HuH-7.5 (cell line): ENCODE data around the gene MGRN1.

ENCODE experiments used
- DNase-seq: peaks from one replicate; pipeline ENCODE4 v3.0.0; 2011; ENCODE audit warnings: low spot score

The MGRN1 gene

DNA sequence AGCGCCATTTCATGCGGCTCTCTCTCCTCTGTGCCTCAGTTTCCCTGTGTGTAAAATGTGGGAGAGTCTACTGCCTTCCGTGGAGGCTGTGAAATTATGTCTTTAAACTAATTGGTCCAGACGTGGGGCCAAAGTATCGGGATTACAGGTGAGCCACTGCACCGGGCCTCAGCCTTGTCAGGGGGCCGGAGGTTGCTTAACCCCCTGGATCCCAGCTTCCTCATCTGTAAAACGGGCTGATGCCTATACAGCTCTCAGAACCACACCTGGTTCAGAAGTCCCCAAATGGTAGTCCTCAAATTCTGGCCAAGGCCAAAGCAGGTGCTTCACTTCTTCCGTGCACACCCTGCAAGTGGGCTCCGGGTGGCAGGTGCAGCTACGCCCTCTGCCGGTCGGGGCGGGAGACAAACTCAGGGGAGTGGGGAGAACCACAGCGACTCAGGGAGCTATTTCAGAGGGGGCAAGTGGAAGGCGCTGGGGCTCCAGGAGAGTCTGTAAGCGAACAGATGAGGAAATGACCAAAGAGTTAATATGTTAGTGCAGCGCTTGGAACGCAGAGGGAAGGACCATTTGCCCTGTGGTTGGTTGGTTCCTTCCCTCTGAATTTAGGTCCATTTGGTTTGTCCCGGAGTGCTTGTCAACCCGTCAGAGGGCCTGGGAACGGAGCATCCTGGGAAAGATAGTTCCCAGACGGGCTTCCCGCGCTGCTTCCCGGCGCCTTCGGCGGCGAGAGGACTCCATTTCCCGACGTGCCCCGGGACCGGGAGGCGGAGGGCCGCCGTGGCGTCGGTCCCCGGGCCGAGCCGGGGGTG is at the start of gene MGRN1:
Gene MGRN1 (plus strand): TSS at position 812 of the 812 bp plus-strand sequence. CDS start 135 bp downstream, outside the sequence.
- peak; percentile 88 for DNase-seq

DNA sequence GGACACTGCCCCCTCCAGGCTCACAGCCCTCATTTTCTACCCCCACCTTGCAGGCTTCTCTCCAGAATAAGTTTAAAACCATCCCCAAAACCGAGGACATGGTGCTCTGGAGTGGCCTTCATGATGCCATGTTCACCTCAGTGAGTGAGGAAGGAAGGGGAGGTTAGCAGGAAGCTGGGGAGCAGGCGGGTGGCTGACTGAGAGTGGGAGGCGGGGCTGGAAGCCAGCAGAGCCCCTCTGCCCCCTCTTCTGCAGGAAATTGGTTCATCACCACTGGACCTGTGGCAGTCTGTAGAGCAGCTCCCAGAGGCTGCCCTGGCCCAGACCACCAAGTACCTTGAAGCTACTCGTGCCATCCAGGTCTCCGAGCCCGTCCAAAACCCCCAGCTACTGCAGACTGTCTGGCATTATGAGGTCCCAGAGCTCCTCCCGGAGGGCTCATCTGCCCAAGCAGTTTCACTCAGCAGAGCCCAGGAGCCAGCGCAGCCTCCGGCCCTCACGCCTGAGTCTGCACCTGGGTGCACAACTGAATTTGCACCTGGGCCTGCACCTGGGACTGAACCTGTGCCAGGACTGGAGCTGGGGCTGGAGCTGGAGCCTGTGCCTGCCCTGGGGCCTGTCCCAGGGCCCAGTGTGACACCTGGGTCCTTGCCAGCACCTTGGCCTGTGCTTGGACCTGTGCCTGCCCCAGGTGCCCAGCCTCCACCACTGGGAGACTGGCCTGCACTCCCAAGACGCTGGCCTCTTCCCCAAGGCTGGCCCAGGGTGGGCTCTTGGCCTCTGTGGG is 49.5 kb upstream of the MGRN1 start:
- DNase-seq, result no peak

DNA sequence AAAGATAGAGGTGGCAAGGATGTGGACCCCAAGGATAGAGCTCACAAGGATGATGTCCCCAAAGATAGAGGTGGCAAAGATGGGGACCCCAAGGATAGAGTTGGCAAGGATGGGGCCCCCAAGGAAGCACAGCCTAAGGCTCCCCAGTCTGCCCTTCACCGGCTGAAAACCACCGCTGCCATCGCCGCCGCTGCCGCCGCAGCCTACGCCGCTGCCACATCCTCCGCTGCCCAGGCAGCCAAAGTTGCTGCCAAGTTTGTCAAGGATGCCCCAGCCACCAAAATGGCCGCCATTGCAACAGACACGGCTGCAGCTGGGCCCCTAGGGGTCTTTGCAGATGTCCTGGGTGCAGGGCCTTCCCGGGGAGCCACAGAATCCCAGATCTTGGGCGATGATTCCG is 48.6 kb upstream of the MGRN1 start:
- DNase-seq, result no peak

DNA sequence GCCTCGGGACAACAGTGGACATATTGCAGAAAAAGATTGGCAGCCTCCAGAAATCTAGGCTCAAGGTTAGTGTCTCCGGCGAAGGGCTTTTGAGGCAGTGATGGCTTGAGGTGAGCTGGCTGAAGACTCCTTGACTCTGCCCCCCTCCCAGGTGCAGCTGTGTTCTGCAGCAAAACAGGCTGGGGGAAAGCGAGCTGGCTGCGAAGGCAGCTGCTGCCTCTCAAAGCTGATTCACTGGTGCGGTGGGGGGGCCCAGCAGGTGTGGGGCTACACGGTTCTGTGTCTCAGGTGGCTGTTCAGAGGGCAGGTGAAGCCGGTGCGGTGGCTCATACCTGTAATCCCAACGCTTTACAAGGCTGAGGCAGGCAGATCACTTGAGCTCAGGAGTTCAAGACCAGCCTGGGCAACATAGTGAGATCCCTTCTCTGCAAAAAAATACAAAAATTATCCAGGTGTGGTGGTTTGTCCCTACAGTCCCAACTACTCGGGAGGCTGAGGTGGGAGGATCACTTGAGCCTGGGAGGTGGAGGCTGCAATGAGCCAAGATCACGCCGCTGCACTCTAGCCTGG is 45.6 kb upstream of the MGRN1 start:
- no peak for DNase-seq

DNA sequence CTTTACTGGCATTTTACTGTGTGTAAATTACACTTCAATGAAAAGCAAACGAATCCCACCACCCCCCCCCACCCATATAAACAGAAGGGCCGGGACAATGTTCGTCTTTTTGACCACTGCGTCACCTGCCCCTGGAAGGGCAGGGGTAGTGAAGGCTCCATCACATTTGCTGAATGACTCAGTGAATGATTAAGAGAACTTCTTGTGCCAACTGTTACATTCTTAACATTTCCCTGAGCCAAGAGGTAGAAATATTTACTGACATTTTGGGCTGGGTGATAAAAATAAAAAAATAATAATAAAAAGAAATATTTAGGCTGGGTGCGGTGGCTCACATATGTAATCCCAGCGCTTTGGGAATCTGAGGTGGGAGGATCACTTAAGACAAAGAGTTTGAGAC is 44.4 kb upstream of the MGRN1 start:
- no peak for DNase-seq

DNA sequence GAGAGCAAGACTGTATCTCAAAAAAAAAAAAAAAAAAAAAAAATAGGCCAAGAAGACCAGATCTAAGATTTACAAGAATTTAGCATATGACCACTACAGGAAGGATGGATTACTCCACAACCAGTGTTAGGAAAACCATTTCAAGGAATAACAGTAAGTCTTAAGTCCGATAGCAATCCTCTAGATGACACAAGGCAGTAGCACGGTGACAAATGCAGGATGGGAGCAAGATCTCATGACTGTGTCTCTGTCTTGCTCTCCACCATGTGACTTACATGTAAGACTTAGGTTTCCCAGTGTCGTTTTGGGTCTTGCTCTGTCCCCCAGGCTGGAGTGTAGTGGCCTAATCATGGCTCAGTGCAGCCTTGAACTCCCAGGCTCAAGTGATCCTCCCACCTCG is 40.7 kb upstream of the MGRN1 start:
- no peak for DNase-seq

DNA sequence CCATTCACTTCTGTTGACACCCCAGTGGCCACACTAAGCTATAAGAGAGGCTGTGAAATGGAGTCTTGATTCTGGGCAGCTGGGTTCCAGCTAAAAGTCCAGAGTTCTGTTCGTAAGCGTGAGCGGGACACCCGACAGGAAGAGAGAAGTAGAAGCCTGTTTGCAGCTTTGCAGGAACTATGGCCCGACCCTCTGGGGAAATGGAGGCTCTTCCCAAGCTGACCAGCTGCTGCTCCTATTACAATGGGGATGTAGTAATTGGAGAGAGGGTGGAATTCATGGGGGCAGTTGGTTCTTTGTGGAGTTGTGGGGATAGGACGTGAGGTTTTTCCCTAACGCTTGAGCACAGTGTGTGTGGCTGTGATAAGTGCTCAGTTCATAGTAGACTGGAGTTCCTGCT is 38.3 kb upstream of the MGRN1 start:
- no peak for DNase-seq

DNA sequence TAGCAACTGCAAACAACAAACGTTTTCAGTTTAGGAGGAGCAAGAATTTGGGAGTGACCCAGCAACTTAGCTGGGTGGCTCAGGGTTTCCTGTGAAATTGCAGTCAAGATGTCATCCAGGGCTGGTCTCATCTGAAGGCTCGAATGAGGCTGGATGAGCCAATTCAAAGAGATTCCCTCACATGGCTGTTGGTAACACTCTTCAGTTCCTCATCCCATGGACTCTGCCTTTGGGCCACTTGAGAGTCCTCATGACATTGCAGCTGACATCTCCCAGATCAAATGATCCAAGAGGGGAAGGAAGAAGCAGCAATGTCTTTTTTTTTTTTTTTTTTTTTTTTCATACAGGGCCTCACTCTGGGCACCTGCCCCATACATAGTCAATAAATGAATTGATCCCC is 36.2 kb upstream of the MGRN1 start:
- DNase-seq, result no peak

DNA sequence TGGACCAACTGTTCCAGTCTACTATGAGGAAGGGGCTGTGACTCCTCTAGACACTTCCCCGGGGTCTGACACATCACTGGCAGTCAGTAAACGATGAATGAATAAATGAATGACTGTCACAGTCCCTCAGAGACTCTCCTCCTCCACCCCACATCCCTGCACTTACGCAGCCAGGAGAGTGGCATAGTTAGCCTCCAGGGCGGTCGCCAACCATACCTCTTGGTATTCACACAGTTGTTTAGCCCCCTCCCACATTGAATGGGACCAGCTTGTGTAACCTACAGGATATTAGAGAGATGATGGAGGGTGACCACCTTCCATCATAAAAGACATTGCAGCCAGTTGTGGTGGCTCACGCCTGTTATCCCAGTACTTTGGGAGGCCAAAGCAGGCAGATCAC is 35.7 kb upstream of the MGRN1 start:
- no peak for DNase-seq

DNA sequence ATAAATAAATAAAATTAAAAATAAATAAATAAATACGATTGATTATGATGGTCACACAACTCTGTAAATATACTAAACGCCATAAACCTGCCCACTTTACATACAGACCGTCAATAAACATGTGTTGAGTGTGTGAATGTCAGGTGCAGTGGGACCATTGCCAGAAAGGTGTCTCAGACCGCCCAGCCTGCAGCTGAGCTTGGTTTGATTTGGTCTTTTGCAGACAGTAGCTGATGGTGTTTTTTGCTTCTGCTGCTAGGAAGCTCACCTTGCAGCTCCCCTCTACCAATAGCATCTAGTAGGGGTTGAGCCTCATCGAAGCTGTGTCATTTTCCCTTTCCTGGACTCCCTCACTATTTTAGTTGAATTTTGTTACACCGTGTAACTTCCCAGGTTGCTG is 33.4 kb upstream of the MGRN1 start:
- DNase-seq, result no peak

DNA sequence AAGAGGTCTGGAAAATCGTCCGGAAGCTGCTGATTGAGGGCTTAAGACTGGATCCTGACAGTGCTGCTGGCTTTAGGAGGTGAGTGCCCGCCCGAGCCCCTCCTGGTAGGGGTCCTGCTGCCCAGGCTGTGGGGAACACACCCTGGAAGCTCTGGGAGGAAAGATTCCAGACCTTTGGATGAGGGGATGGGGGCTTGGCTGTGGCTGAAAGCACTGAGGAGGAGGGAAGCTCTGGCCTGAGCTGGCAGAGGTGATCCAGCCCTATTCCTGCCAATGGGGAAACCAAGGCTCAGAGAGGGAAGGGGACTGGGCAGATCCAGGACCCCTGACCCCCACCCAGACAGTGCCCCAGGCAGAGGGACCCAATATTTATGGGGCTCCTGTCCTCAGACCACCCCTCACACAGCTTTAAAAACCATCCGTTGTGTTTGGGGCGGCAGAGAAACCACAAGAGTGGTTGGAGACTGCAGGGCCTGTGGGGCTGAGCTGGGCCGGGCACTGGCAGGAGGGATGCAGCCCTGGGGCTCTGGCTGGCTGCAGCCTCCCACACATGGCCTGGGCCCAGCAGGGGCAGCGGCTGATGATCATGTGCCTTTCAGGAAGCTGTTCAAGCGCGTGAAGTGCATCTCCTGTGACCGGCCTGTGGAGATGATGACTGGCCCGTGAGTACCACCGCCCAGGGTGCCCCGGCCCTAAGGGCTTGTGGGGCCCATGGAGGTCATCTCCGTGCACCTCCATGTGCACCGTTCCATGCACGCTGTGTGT is 32.7 kb upstream of the MGRN1 start:
- no peak for DNase-seq

DNA sequence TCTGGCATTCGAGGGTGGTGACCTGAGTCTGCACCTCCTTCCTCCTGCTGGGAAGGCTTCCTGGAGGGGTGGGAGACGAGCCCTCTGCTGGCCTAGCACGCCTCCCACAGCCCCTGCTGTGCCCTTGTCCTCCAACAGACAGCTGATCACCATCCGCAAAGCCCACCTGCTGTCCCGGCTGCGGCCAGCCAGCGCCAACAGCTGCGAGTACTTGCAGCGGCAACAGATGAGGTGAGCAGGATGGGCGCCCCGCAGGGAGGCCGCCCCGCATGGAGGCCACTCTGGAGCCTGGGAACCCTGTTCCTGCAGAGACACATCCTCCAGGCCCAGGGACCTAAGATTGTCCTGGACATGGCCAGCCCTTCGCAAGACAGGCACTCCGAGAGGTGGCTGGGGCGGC is 31.5 kb upstream of the MGRN1 start:
- no peak for DNase-seq

DNA sequence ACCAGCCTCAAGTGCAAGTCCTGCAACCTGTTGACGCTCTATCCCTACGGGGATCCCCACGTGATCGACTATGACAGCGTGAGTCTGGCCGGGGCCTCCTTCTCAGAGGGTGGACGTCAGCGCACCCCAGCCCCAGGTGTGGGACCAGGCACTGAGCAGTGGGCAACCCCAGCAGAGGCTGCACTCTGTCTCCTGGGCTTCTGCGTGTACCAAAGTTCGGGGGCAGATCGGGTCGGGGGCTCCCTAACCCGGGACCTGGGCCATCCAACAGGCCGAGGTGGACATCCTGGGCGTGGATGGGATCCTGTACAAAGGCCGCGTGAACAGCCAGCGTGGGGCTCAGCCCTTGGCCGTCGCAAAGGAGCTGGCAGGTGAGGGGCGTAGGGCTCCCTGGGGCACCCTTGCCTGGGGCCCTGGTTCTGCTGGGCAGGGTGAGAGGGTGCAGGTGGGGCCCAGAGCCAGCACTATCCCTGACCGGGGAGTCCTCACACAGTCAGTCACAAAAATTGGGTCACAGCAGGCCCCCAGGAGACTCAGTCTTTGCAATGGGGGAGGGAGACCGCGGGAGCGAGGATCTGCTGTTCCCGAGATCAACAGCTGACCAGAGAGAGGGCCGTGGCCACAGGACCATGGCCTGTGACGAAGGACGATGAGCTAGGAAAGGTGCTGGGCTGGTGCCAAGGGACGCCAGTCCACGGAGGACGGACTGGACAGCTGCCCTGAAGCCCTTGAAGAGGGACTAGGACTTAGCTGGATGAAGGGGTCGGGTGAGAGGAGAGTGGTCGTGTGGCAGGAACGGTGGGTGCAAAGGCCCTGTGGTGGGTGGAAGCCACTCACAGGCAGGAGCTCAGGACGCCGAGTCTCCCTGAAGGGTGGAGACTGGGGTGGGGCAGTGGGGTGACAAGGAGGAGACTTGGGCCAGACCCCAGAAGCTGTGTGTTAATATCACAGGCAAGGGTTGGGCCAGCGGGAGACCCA is 29.9 kb upstream of the MGRN1 start:
- DNase-seq, result no peak

DNA sequence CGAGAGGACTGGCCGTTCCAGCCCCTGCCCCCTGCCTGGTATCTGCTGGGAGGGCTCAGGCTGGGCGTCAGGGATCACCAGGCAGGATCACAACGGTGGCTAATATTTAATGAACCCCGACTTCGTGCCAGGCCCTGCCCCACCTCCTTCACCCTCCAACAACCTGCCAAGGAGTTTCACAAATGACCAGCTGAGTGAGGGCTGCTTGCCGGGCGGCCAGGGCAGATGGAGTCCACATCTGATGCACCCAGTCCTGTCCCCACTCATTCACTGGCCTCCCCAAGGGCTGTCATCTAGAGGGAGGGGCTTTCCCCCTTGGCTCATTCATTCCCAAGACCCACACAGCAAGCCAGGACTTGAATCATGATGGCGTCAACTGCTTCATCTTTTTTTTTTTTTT is 27.5 kb upstream of the MGRN1 start:
- DNase-seq, result no peak

DNA sequence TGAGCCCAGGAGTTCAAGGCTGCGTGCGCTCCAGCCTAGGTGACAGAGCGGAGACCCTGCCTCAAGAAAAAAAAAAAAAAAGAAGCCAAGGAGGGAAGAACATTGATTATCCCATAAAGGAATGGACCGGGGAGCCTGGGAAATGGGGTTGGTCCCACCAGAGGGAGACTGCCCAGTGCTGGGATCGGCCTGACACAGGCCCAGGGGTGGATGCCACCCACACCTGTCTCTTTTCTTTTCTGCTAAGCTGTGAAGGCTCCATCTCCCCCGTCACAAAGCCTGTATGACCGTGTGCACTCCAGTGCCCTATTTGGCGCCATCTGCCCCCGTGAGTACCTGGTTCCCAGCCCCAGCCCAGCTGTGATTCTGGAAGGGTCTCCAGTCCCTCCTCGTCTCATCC is 25.6 kb upstream of the MGRN1 start:
- no peak for DNase-seq

DNA sequence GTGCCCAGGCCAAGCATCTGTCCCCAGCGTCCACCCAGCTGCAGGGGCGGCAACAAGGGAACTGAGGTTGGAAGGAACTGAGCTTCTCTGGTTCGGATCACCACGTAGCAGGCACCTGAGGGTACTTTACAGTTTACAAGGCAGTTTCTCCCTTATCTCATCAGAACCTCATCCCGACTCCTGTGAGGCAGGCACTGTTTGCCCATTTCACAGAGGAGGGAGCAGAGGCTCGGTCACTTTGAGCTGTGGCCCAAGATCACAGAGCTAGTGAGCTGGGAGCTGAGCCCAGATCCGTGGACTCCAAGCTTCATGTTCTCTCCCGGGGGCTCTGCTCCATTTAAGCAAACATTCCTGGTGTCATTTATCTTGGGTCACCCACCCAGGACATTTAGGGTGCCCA is 25.1 kb upstream of the MGRN1 start:
- no peak for DNase-seq

DNA sequence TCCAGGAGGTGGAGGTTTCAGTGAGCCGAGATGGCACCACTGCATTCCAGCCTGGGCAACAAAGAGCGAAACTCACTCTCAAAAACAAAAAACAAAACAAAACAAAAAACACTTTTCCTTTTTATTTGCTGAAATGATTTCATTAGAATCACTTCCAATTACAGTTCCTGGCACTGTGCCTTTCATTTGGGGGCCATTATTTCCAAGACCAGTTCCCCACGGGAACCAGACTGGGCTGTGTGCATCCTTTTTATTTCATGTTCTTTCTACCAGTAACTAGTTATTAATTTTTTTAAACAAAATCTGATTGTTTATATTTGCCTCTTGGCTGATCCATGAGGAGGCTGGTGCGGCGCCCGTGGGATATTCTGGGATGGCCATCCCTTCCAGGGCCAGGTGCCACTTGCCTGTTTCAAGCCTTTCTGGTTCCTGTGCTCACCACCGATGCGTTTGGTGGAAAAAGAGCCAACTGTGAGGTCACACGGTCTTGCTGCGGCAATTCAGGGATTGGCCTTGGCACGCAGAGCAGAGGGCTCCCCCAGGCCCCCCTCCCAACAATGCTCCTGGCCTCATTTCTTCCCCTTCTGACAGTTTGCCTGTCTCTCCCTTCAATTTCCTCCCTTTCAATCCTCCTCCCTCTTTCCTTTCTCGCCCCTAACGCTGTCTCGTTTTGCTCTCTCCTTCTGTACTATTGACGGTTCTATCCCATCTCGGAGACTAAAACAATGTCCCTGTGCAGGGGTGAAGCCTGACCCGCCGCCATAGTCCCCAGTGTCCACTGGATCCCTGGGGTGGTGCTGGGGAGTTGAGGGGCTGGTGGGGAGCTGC is 23.4 kb upstream of the MGRN1 start:
- DNase-seq, result no peak

DNA sequence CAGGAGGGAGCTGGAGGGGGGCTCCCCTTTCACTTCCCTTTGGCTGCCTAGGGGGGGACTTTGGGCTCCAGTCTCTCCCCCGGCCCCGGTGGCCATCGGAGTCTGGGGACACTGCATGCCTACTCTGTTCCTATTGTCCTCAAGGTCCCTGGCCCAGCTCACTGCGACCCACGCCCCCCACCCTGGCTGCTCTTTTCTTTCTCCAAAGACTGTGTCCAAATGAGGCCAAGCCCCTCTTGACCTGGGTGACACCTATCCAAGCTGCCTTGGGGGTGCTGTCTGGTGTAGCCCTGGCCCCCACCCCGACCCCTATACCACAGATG is 22.8 kb upstream of the MGRN1 start:
- DNase-seq, result no peak

DNA sequence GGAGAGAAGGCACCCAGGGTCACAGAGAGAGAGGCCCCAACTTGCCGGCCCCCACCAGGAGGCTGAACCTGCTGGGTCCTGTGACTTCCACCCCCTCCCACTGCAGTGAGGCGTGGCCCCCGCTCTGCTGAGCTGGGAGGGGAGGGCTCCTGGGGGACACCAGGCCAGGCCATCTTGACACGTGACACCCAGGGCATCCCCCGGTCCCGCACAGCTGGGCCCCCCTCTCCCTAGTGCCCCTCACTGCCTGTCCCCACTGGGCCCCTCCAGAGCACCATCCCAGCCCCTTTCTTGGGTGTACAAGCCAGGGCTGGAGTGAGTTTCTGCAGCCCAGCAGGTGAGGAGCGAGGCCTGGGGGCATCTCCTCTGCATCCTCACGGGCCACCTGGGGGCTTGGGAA is 22.3 kb upstream of the MGRN1 start:
- DNase-seq, result no peak

DNA sequence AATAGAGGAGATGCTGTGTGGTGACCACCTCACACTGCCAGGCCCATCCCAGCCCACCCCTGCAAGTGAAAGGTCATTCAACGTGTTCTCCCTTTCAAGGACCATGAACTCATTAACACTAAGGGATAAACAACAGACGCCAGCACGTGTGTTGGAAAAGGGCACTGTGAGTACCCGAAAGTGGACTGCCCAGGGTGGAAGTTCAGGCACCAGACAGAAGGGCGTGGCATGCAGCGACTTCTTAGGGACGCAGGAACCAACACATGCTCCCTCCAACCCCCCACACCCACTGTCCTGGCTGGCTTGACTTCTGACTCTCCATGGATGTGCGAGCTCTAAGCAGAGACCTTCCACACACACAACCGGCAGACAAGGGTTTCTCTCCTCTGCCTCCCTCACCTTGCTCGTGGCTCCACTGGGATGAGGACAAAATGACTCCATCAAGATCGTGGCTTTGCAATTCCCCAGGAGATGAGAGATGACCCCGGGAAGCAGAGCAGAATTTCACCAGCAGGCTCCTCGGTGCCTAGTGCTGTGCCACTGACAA is 20.9 kb upstream of the MGRN1 start:
- no peak for DNase-seq
